Activated CD4-positive, alpha-beta T cell treated with anti-CD3 and anti-CD28 coated beads for 36 hours (primary cell): ENCODE data around the gene APBA3. TPM values are rescaled to one million over a fixed set of nuclear protein-coding genes. Genes with fewer than 3 reads are reported as not detected.
A peak's percentile ranks its signal among the peaks of the same experiment; 100 is the strongest.

ENCODE experiments used
- ATAC-seq: fragments of 200-7000 bp; cut with Tn5 transposase; one replicate; pipeline ENCODE4 v1.10.0; 2021; ENCODE audit warnings: mild to moderate bottlenecking, moderate library complexity
- CTCF ChIA-PET: fragments of 350-600 bp; sonication (Branson Sonifier 250); formaldehyde crosslinking; loops from one replicate; lab custom pipeline; 2021; ENCODE audit warnings: antibody characterized with exemption; lab: Charles Lee
- POLR2A ChIA-PET: fragments of 350-600 bp; sonication (Branson Sonifier 250); formaldehyde crosslinking; loops from one replicate; lab custom pipeline; 2021; ENCODE audit warnings: antibody characterized with exemption, inconsistent platforms; lab: Charles Lee
- DNase-seq: peaks from one replicate; pipeline ENCODE4 v3.0.0-alpha.2; 2020
- H3K27ac Mint-ChIP-seq: one replicate; pipeline ENCODE4 v1.8.0; 2021; ENCODE audit warnings: mixed read lengths
- H3K27me3 Mint-ChIP-seq: one replicate; pipeline ENCODE4 v1.8.0; 2021; ENCODE audit warnings: mixed read lengths
- H3K36me3 Mint-ChIP-seq: one replicate; pipeline ENCODE4 v1.8.0; 2021; ENCODE audit warnings: low read depth, mixed read lengths
- H3K4me1 Mint-ChIP-seq: one replicate; pipeline ENCODE4 v1.8.0; 2021; ENCODE audit warnings: mixed read lengths
- H3K4me3 Mint-ChIP-seq: one replicate; pipeline ENCODE4 v1.8.0; 2021; ENCODE audit warnings: mild to moderate bottlenecking, moderate library complexity, mixed read lengths
- H3K9me3 Mint-ChIP-seq: one replicate; pipeline ENCODE4 v1.8.0; 2021; ENCODE audit warnings: low read depth, mixed read lengths
- intact Hi-C, 2 experiments: fragments of 100-400 bp; cut with DNase I in 1 of 2; cut with micrococcal nuclease in 1 of 2; formaldehyde crosslinking; loops; one replicate each; pipeline versions ENCODE4 v1.14.2 to v1.15.1; 2022 to 2024; cut with DNase I, micrococcal nuclease
- total RNA-seq, 2 experiments: library from RNA; stranded (reverse); gene quantifications; one replicate each; pipeline ENCODE4 v1.2.3, GENCODE V29; 2021

APBA3 gene
- total RNA-seq, 2 experiments from 2014 or later: 29.8 to 37.1 TPM

GRCh38 chr19:3803114-3803888, 41.8 kb upstream of the APBA3 start:
- ChIA-PET CTCF (interaction anchor here (1.0 kb wide), 1 partner anchor 18 kb away, joined by 3 read pairs; no protein-coding TSS in a partner anchor), POLR2A (no interaction called here)

GRCh38 chr19:3801412-3802096, 40.1 kb upstream of the APBA3 start:
- H3K36me3 Mint-ChIP-seq: no peaks in the 10 kb centered on the region
- peak overlapping the region; percentile 50 for H3K4me3 Mint-ChIP-seq
- H3K4me1 Mint-ChIP-seq: peaks cover 22% of the 10 kb centered on the region
- DNase-seq: peak; percentile 79
- H3K27me3 Mint-ChIP-seq: no peaks in the 10 kb centered on the region
- H3K27ac Mint-ChIP-seq: no peak overlapping the region
- intact Hi-C loops: no loop called here
- peak; percentile 62 for ATAC-seq
- CTCF ChIA-PET: no interaction called here
- POLR2A ChIA-PET: no interaction called here
- H3K9me3 Mint-ChIP-seq: peaks cover 5% of the 10 kb centered on the region

More at GRCh38 chr19:3803114-3803888, 41.8 kb upstream of the APBA3 start:
- Mint-ChIP-seq H3K4me1 (peaks cover 19% of the 10 kb centered on the region), H3K27ac (no peak overlapping the region), H3K4me3 (no peak overlapping the region), H3K9me3 (no peaks in the 10 kb centered on the region), H3K27me3 (no peaks in the 10 kb centered on the region), H3K36me3 (no peaks in the 10 kb centered on the region)
- DNase-seq (no peak), ATAC-seq (no peak)
- intact Hi-C loops: no loop called here

GRCh38 chr19:3800996-3801395, 39.5 kb upstream of the APBA3 start:
- no peaks in the 10 kb centered on the region for H3K27me3 Mint-ChIP-seq
- ChIA-PET CTCF (interaction anchor here (0.9 kb wide), 1 partner anchor 12 kb away, joined by 3 read pairs; no protein-coding TSS in a partner anchor), POLR2A (no interaction called here)
- intact Hi-C loops: no loop called here
- no peak for DNase-seq
- H3K36me3 Mint-ChIP-seq: no peaks in the 10 kb centered on the region
- H3K4me3 Mint-ChIP-seq: peak overlapping the region; percentile 50
- ATAC-seq: no peak
- peaks cover 22% of the 10 kb centered on the region for H3K4me1 Mint-ChIP-seq
- peaks cover 9% of the 10 kb centered on the region for H3K9me3 Mint-ChIP-seq
- H3K27ac Mint-ChIP-seq: no peak overlapping the region

- DNase-seq (peak; percentile 50), ATAC-seq (peak; percentile 65)
- Mint-ChIP-seq H3K4me3 (no peak overlapping the region), H3K27ac (peak overlapping the region; percentile 58), H3K9me3 (peaks cover 9% of the 10 kb centered on the region), H3K27me3 (no peaks in the 10 kb centered on the region), H3K36me3 (no peaks in the 10 kb centered on the region), H3K4me1 (peaks cover 22% of the 10 kb centered on the region)
- CTCF ChIA-PET: interaction anchor here (0.8 to 1.1 kb wide), 3 partner anchors 20 to 24 kb away, joined by 3 to 6 read pairs (median 4); no protein-coding TSS in a partner anchor
- intact Hi-C loops: loop anchor here in 1 of 2 experiments (2.0 kb wide), 1 partner anchor 15 kb away; no protein-coding TSS in a partner anchor
- POLR2A ChIA-PET: no interaction called here
Observed at GRCh38 chr19:3798137-3798536, 36.6 kb upstream of the APBA3 start.

GRCh38 chr19:3796358-3796757, 34.9 kb upstream of the APBA3 start:
- intact Hi-C loops: no loop called here
- Mint-ChIP-seq H3K4me3 (no peak overlapping the region), H3K36me3 (no peaks in the 10 kb centered on the region), H3K27ac (no peak overlapping the region), H3K27me3 (no peaks in the 10 kb centered on the region), H3K9me3 (peaks cover 9% of the 10 kb centered on the region), H3K4me1 (peaks cover 18% of the 10 kb centered on the region)
- ChIA-PET POLR2A (no interaction called here), CTCF (interaction anchor here (1.0 to 1.5 kb wide), 4 partner anchors 16 to 77 kb away, joined by 3 to 6 read pairs (median 4); partner anchors contain the start of gene MRPL54)
- no peak for DNase-seq
- no peak for ATAC-seq

GRCh38 chr19:3793799-3794198, 32.3 kb upstream of the APBA3 start:
- Mint-ChIP-seq H3K4me1 (peaks cover 5% of the 10 kb centered on the region), H3K36me3 (no peaks in the 10 kb centered on the region), H3K27me3 (no peaks in the 10 kb centered on the region), H3K27ac (no peak overlapping the region), H3K9me3 (peaks cover 9% of the 10 kb centered on the region), H3K4me3 (no peak overlapping the region)
- ChIA-PET CTCF (interaction anchor here (1.3 kb wide), 1 partner anchor 29 kb away, joined by 4 read pairs; no protein-coding TSS in a partner anchor), POLR2A (no interaction called here)
- intact Hi-C loops: no loop called here
- ATAC-seq: no peak
- DNase-seq: no peak

- H3K9me3 Mint-ChIP-seq: peaks cover 9% of the 10 kb centered on the region
- H3K27ac Mint-ChIP-seq: no peak overlapping the region
- no peak overlapping the region for H3K4me3 Mint-ChIP-seq
- DNase-seq (no peak), ATAC-seq (no peak)
- no peaks in the 10 kb centered on the region for H3K27me3 Mint-ChIP-seq
- no peaks in the 10 kb centered on the region for H3K36me3 Mint-ChIP-seq
- H3K4me1 Mint-ChIP-seq: no peaks in the 10 kb centered on the region
- intact Hi-C loops: no loop called here
- ChIA-PET POLR2A (no interaction called here), CTCF (no interaction called here)
Observed at GRCh38 chr19:3792114-3792513, 30.6 kb upstream of the APBA3 start.

GRCh38 chr19:3790941-3791340, 29.4 kb upstream of the APBA3 start:
- Mint-ChIP-seq H3K27me3 (no peaks in the 10 kb centered on the region), H3K36me3 (no peaks in the 10 kb centered on the region), H3K9me3 (no peaks in the 10 kb centered on the region), H3K4me1 (no peaks in the 10 kb centered on the region), H3K4me3 (no peak overlapping the region), H3K27ac (no peak overlapping the region)
- no peak for DNase-seq
- CTCF ChIA-PET: interaction anchor here (1.9 kb wide), 1 partner anchor 31 kb away, joined by 5 read pairs; no protein-coding TSS in a partner anchor
- intact Hi-C loops: no loop called here
- POLR2A ChIA-PET: no interaction called here
- ATAC-seq: no peak

- Mint-ChIP-seq H3K9me3 (no peaks in the 10 kb centered on the region), H3K4me1 (no peaks in the 10 kb centered on the region), H3K27me3 (no peaks in the 10 kb centered on the region), H3K4me3 (no peak overlapping the region), H3K36me3 (no peaks in the 10 kb centered on the region), H3K27ac (no peak overlapping the region)
- ChIA-PET POLR2A (no interaction called here), CTCF (interaction anchor here (0.7 to 1.9 kb wide), 3 partner anchors 19 to 433 kb away, joined by 3 to 5 read pairs (median 4); no protein-coding TSS in a partner anchor)
- ATAC-seq (no peak), DNase-seq (no peak)
- intact Hi-C loops: no loop called here
Observed at GRCh38 chr19:3790209-3790734, 28.8 kb upstream of the APBA3 start.

GRCh38 chr19:3788996-3789778, 27.7 kb upstream of the APBA3 start:
- H3K4me3 Mint-ChIP-seq: no peak overlapping the region
- DNase-seq: no peak
- no peaks in the 10 kb centered on the region for H3K9me3 Mint-ChIP-seq
- H3K36me3 Mint-ChIP-seq: peaks cover 2% of the 10 kb centered on the region
- peaks cover 3% of the 10 kb centered on the region for H3K4me1 Mint-ChIP-seq
- no peak for ATAC-seq
- no peak overlapping the region for H3K27ac Mint-ChIP-seq
- no peaks in the 10 kb centered on the region for H3K27me3 Mint-ChIP-seq
- intact Hi-C loops: loop anchor here in 1 of 2 experiments (5.0 kb wide), 1 partner anchor 183 kb away; the partner anchor contains the start of gene DAPK3
- CTCF ChIA-PET: interaction anchor here (0.9 to 1.9 kb wide), 3 partner anchors 20 to 33 kb away, joined by 4 to 5 read pairs (median 4); no protein-coding TSS in a partner anchor
- POLR2A ChIA-PET: no interaction called here
